Vagina (tissue), 2 donors: ENCODE results near the gene SHC3. TPM values are rescaled to one million over a fixed set of nuclear protein-coding genes. Genes with fewer than 3 reads are reported as not detected.

ENCODE experiments used
- DNase-seq, 2 donors: peaks; one replicate each; pipeline ENCODE4 v3.0.0-alpha.2; 2017; ENCODE audit errors: extremely low spot score in 2 of 2
- H3K27ac ChIP-seq: fragments of 200-600 bp; sonication (generic); one replicate; pipeline ENCODE4 v1.5.1; 2019
- H3K27me3 ChIP-seq: fragments of 200-600 bp; sonication (generic); one replicate; pipeline ENCODE4 v1.5.1; 2019
- H3K36me3 ChIP-seq, 2 donors: fragments of 200-600 bp; sonication (generic); one replicate each; pipeline ENCODE4 v1.5.1; 2017 to 2019
- H3K4me1 ChIP-seq: fragments of 200-600 bp; sonication (generic); one replicate; pipeline ENCODE4 v1.5.1; 2019
- H3K4me3 ChIP-seq, 2 donors: fragments of 200-600 bp; sonication (generic); 1 replicate in 1 of 2; 2 replicates in 1 of 2; pipeline ENCODE4 v1.5.1; 2016 to 2019
- H3K9me3 ChIP-seq: fragments of 200-600 bp; sonication (generic); one replicate; pipeline ENCODE4 v1.5.1; 2019
- CTCF ChIP-seq, 3 experiments: fragments of 450-650 bp in 2 of 3; fragments of 200-600 bp in 1 of 3; sonication (generic) in 1 of 3; IDR thresholded peaks; one replicate each; pipeline ENCODE4 v1.5.1; 2017 to 2019; ENCODE audit warnings: antibody characterized with exemption in 3 of 3, mild to moderate bottlenecking in 2 of 3, moderate library complexity in 2 of 3
- POLR2A ChIP-seq, 2 donors: fragments of 450-650 bp; IDR thresholded peaks; one replicate each; pipeline ENCODE4 v1.6.1; 2017; ENCODE audit warnings: antibody characterized with exemption in 2 of 2, mild to moderate bottlenecking in 2 of 2, moderate library complexity in 2 of 2
- POLR2AphosphoS5 ChIP-seq, 2 donors: sonication (generic); formaldehyde crosslinking; IDR thresholded peaks; one replicate each; pipeline ENCODE4 v1.9.0; 2017; ENCODE audit warnings: antibody characterized with exemption in 2 of 2, mild to moderate bottlenecking in 2 of 2, low read depth in 1 of 2; ENCODE audit not compliant: insufficient read depth in 1 of 2
- intact Hi-C: fragments of 100-400 bp; cut with DNase I; formaldehyde crosslinking; loops from one replicate; pipeline ENCODE4 v1.15.1; 2023
- total RNA-seq: library from RNA; depleted of rRNA; stranded (reverse); fragments of >200 nt; gene quantifications from one replicate; pipeline ENCODE4 v1.2.3, GENCODE V29; 2016

SHC3 gene
- total RNA-seq, 1 donor from 2014 or later, result 6.1 TPM

GRCh38 chr9:89175828-89176261, 2.8 kb downstream of the SHC3 start:
- no peak for DNase-seq
- H3K4me3 ChIP-seq, result peak overlapping the region; percentile 7 to 61
- H3K27ac ChIP-seq, result peak overlapping the region; percentile 89
- intact Hi-C loops, result loop anchor here (10.0 kb wide), 2 partner anchors 101 to 151 kb away; no protein-coding TSS in a partner anchor
- TF ChIP-seq CTCF (IDR thresholded peaks at IDR 0.05), result no peak
- TF ChIP-seq POLR2A (IDR thresholded peaks at IDR 0.05), result no peak
- no peak for TF ChIP-seq POLR2AphosphoS5 (IDR thresholded peaks at IDR 0.05; ENCODE audit: insufficient read depth in 1 of 2, low read depth in 1 of 2)
- no peaks in the 10 kb centered on the region for H3K36me3 ChIP-seq
- H3K27me3 ChIP-seq, result no peaks in the 10 kb centered on the region
- no peaks in the 10 kb centered on the region for H3K9me3 ChIP-seq
- peaks cover 43% of the 10 kb centered on the region for H3K4me1 ChIP-seq

- Histone ChIP-seq H3K36me3 (no peaks in the 10 kb centered on the region), H3K27me3 (no peaks in the 10 kb centered on the region), H3K4me3 (no peak overlapping the region), H3K4me1 (peaks cover 49% of the 10 kb centered on the region), H3K27ac (peak overlapping the region; percentile 57), H3K9me3 (no peaks in the 10 kb centered on the region)
- intact Hi-C loops, result loop anchor here (10.0 kb wide), 2 partner anchors 99 to 149 kb away; no protein-coding TSS in a partner anchor
- DNase-seq, result no peak
- TF ChIP-seq POLR2A (IDR thresholded peaks at IDR 0.05) (no peak), CTCF (IDR thresholded peaks at IDR 0.05) (no peak), POLR2AphosphoS5 (IDR thresholded peaks at IDR 0.05; ENCODE audit: insufficient read depth in 1 of 2, low read depth in 1 of 2) (no peak)
Measured at GRCh38 chr9:89174291-89174690, 4.3 kb downstream of the SHC3 start.

- Histone ChIP-seq H3K4me3 (no peak overlapping the region), H3K36me3 (no peaks in the 10 kb centered on the region), H3K4me1 (peaks cover 49% of the 10 kb centered on the region), H3K27ac (peak overlapping the region; percentile 69), H3K9me3 (no peaks in the 10 kb centered on the region), H3K27me3 (no peaks in the 10 kb centered on the region)
- DNase-seq, result no peak
- TF ChIP-seq POLR2A (IDR thresholded peaks at IDR 0.05), result no peak
- no peak for TF ChIP-seq CTCF (IDR thresholded peaks at IDR 0.05)
- TF ChIP-seq POLR2AphosphoS5 (IDR thresholded peaks at IDR 0.05; ENCODE audit: insufficient read depth in 1 of 2, low read depth in 1 of 2), result no peak
- intact Hi-C loops, result loop anchor here (10.0 kb wide), 2 partner anchors 98 to 148 kb away; no protein-coding TSS in a partner anchor
Measured at GRCh38 chr9:89173072-89173471, 5.5 kb downstream of the SHC3 start.

GRCh38 chr9:89172398-89172797, 6.2 kb downstream of the SHC3 start:
- H3K9me3 ChIP-seq, result no peaks in the 10 kb centered on the region
- H3K36me3 ChIP-seq, result no peaks in the 10 kb centered on the region
- H3K4me1 ChIP-seq, result peaks cover 52% of the 10 kb centered on the region
- no peaks in the 10 kb centered on the region for H3K27me3 ChIP-seq
- DNase-seq, result no peak
- H3K4me3 ChIP-seq, result no peak overlapping the region
- intact Hi-C loops, result loop anchor here (10.0 kb wide), 2 partner anchors 98 to 148 kb away; no protein-coding TSS in a partner anchor
- peak overlapping the region; percentile 69 for H3K27ac ChIP-seq
- TF ChIP-seq CTCF (IDR thresholded peaks at IDR 0.05) (no peak), POLR2A (IDR thresholded peaks at IDR 0.05) (no peak), POLR2AphosphoS5 (IDR thresholded peaks at IDR 0.05; ENCODE audit: insufficient read depth in 1 of 2, low read depth in 1 of 2) (no peak)

- DNase-seq, result no peak
- intact Hi-C loops, result loop anchor here (10.0 kb wide), 2 partner anchors 97 to 147 kb away; no protein-coding TSS in a partner anchor
- Histone ChIP-seq H3K4me3 (no peak overlapping the region), H3K9me3 (no peaks in the 10 kb centered on the region), H3K27me3 (no peaks in the 10 kb centered on the region), H3K4me1 (peaks cover 52% of the 10 kb centered on the region), H3K27ac (peak overlapping the region; percentile 69), H3K36me3 (no peaks in the 10 kb centered on the region)
- TF ChIP-seq POLR2A (IDR thresholded peaks at IDR 0.05) (no peak), POLR2AphosphoS5 (IDR thresholded peaks at IDR 0.05; ENCODE audit: insufficient read depth in 1 of 2, low read depth in 1 of 2) (no peak), CTCF (IDR thresholded peaks at IDR 0.05) (no peak)
Measured at GRCh38 chr9:89171693-89172092, 6.9 kb downstream of the SHC3 start.
